GM12874 (cell line): ENCODE measurements around the gene PCGF5.

Source experiments
- CTCF ChIP-seq: IDR thresholded peaks from 2 replicates; pipeline ENCODE4 v1.5.1; 2011; ENCODE audit warnings: low read depth, mild to moderate bottlenecking, control low read depth, low read length, moderate library complexity; ENCODE audit not compliant: insufficient read depth

Gene PCGF5

GRCh38 chr10:91190876-91191583 is 29.4 kb upstream of the PCGF5 start:
- TF ChIP-seq CTCF, result no peak

- TF ChIP-seq CTCF, result no peak
Observed at GRCh38 chr10:91191584-91191919, 28.9 kb upstream of the PCGF5 start.

GRCh38 chr10:91194497-91195179 is 25.8 kb upstream of the PCGF5 start:
- TF ChIP-seq CTCF, result no peak

- TF ChIP-seq CTCF, result no peak
Observed at GRCh38 chr10:91196268-91197048, 24.0 kb upstream of the PCGF5 start.

GRCh38 chr10:91197127-91197526 is 23.3 kb upstream of the PCGF5 start:
- TF ChIP-seq CTCF, result no peak

GRCh38 chr10:91198781-91199180 is 21.7 kb upstream of the PCGF5 start:
- no peak for TF ChIP-seq CTCF
